SK-N-SH (cell line): ENCODE data around the gene CDC42BPG.

Source experiments
- CTCF ChIP-seq: fragments of 200-600 bp; sonication (generic); IDR thresholded peaks from 2 replicates; pipeline ENCODE4 v1.6.1; 2017; ENCODE audit warnings: antibody characterized with exemption, mild to moderate bottlenecking, moderate library complexity
- NFIC ChIP-seq: IDR thresholded peaks from 2 replicates; pipeline ENCODE4 v1.4.0; 2012; ENCODE audit warnings: borderline replicate concordance
- POLR2AphosphoS5 ChIP-seq: IDR thresholded peaks from 2 replicates; pipeline ENCODE4 v1.6.1; 2012; ENCODE audit warnings: low read depth, low read length

DNA sequence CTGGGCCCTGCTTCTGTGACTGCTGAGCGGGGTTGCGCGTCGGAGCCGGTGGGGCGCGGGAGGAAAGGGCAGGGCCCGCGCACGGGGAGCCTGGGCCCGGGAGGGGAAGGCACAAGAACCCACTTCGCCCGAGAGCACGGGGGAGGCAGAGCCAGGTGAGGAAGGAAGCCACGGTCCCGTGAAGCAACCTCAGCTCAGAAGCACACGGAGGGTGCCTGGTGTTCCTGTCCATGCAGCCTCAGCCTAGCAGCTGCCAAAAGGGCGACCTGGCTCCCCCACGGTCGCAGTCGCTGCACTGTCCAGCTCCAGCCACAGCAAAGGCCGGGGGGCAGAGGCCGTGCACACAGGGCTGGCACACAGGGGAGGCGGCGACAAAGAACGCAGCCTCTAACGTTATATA, 9.3 kb upstream of the CDC42BPG start:
- TF ChIP-seq POLR2AphosphoS5 (no peak), NFIC (no peak), CTCF (no peak)
